Tibial artery (tissue), 4 donors: ENCODE data around the gene BMP5.

Experiments used
- DNase-seq, 2 donors: peaks; one replicate each; pipeline ENCODE4 v3.0.0-alpha.2; 2019
- H3K27ac ChIP-seq, 2 donors: fragments of 200-600 bp; sonication (generic) in 1 of 2; 1 replicate in 1 of 2; 2 replicates in 1 of 2; pipeline ENCODE4 v1.5.1; 2018 to 2019; ENCODE audit warnings: mild to moderate bottlenecking in 1 of 2
- H3K27me3 ChIP-seq, 2 donors: fragments of 200-600 bp; sonication (generic) in 1 of 2; one replicate each; pipeline versions ENCODE4 v1.5.1 to v1.6.0; 2016 to 2019
- H3K36me3 ChIP-seq, 3 donors: fragments of 200-600 bp; sonication (generic) in 2 of 3; one replicate each; pipeline ENCODE4 v1.5.1; 2016 to 2019; ENCODE audit warnings: mild to moderate bottlenecking in 2 of 3
- H3K4me1 ChIP-seq, 4 donors: fragments of 200-600 bp; sonication (generic) in 2 of 4; 1 replicate in 3 of 4; 2 replicates in 1 of 4; pipeline ENCODE4 v1.5.1; 2016 to 2019
- H3K4me3 ChIP-seq, 2 donors: fragments of 200-600 bp; sonication (generic) in 1 of 2; 1 replicate in 1 of 2; 2 replicates in 1 of 2; pipeline ENCODE4 v1.5.1; 2018 to 2019; ENCODE audit warnings: mild to moderate bottlenecking in 2 of 2
- H3K9me3 ChIP-seq, 3 donors: fragments of 200-600 bp; sonication (generic) in 1 of 3; one replicate each; pipeline ENCODE4 v1.5.1; 2016 to 2019
- intact Hi-C: fragments of 100-400 bp; cut with DNase I; formaldehyde crosslinking; loops from one replicate; pipeline ENCODE4 v1.15.0; 2023; ENCODE audit warnings: low total_unique reads
- TF ChIP-seq, protein P1 (sequence below), 2 experiments: fragments of 200-600 bp in 1 of 2; fragments of 450-650 bp in 1 of 2; IDR thresholded peaks; one replicate each; pipeline ENCODE4 v1.5.1; 2017 to 2019; ENCODE audit warnings: antibody characterized with exemption in 2 of 2, mild to moderate bottlenecking in 1 of 2, moderate library complexity in 1 of 2

The BMP5 gene

DNA sequence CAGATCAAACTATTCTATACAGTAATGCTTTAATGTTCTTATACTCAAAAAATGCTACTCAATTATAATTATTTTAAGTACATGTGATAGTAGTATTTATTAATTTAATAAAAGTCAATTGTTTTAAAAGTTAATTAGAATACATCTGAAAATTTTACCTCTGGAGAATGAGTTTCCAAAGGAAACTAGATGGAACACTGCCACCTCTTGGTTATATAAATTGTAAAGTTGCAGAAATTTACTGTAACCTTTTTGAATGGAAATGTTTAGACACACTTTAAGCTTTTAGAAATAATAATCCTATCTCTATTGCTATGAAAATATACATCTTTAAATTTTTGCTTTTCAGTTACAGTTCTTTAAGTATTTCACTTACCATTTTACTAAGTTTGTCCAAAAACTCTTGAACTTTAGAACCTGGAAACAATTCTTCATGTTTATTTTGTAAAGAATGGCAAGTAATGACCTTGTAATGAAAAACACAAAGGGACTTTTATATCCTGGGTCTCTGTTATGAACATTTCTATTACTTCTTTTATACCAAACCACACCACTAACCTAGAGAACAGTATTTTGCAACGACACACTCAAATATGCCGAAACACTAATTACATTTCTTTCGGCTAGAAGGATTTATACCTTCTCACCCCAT lies 10.9 kb upstream of the BMP5 start:
- intact Hi-C loops, result no loop called here
- DNase-seq, result no peak

DNA sequence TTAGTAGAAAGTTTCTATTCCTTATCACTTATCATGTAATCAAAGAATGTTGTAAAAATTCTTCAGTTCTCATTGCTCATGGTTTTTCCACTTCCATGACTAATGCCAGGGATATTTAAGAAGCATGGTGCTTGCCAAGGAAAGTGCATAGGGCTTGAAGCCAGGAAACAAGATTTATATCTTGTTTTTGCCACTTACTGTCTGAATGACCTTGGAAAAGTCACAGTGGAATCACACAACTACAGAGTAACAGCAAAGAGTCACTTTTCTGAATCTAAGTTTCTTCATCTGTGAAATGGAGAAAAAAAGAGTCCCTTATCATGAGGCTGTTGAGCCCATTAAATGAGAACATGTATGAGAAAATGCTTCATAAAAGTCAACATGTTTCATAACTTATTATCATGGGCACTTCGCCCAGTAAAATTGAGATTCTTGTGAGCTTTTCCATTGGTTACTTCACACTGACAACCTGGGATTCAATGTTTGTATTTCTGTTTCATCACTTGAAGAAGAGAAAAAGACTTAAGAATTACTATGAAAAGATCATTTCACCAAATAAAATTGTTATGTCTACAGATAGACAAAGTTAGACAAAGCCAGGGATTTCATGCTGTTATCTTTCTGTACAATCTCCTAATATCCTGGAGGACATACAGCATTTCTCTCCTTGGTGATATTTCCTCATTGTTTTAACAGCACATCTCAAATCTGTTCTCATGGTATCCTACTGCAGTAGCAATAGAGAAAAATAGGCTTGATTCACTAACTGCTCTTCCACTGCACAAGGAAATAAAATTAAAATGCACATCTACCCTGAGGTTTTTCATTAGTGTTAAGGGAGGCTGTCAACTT lies 7.6 kb upstream of the BMP5 start:
- Histone ChIP-seq H3K9me3 (no peaks in the 10 kb centered on the region), H3K27ac (no peak overlapping the region), H3K36me3 (no peaks in the 10 kb centered on the region), H3K27me3 (no peaks in the 10 kb centered on the region), H3K4me3 (no peak overlapping the region), H3K4me1 (peaks cover 0 to 12% (median 0%) of the 10 kb centered on the region in 4 donors)
- no peak for DNase-seq
- intact Hi-C loops, result no loop called here
- TF ChIP-seq, protein P1, sequence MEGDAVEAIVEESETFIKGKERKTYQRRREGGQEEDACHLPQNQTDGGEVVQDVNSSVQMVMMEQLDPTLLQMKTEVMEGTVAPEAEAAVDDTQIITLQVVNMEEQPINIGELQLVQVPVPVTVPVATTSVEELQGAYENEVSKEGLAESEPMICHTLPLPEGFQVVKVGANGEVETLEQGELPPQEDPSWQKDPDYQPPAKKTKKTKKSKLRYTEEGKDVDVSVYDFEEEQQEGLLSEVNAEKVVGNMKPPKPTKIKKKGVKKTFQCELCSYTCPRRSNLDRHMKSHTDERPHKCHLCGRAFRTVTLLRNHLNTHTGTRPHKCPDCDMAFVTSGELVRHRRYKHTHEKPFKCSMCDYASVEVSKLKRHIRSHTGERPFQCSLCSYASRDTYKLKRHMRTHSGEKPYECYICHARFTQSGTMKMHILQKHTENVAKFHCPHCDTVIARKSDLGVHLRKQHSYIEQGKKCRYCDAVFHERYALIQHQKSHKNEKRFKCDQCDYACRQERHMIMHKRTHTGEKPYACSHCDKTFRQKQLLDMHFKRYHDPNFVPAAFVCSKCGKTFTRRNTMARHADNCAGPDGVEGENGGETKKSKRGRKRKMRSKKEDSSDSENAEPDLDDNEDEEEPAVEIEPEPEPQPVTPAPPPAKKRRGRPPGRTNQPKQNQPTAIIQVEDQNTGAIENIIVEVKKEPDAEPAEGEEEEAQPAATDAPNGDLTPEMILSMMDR (IDR thresholded peaks at IDR 0.05), result no peak

More for the DNA sequence above, 10.9 kb upstream of the BMP5 start:
- no peaks in the 10 kb centered on the region for H3K36me3 ChIP-seq
- peaks cover 0 to 12% (median 0%) of the 10 kb centered on the region in 4 donors for H3K4me1 ChIP-seq
- TF ChIP-seq, protein P1 (IDR thresholded peaks at IDR 0.05), result no peak
- no peak overlapping the region for H3K27ac ChIP-seq
- no peaks in the 10 kb centered on the region for H3K9me3 ChIP-seq
- no peak overlapping the region for H3K4me3 ChIP-seq
- H3K27me3 ChIP-seq, result no peaks in the 10 kb centered on the region

DNA sequence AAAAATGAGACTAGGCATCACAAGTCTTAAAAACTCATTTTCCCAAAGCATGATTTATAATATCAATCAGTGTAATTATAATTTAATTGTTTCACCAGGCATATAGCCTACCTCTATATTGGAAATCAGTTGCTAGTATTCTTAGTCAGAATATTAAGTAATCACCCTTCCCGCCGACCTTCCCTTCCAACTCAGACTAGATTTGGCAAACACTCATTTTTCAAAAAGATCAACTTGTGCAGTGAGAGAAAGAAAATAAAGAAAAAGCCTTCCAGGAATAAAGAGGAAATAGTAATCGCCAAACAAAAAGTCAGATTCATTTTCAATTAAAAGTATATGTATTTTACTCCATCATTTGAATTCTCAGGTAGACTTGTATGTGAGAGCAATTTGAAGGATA lies 1.9 kb upstream of the BMP5 start:
- Histone ChIP-seq H3K27me3 (no peaks in the 10 kb centered on the region), H3K27ac (no peak overlapping the region), H3K36me3 (no peaks in the 10 kb centered on the region), H3K9me3 (no peaks in the 10 kb centered on the region), H3K4me1 (peaks cover 0 to 3% (median 0%) of the 10 kb centered on the region in 4 donors), H3K4me3 (no peak overlapping the region)
- DNase-seq, result no peak
- TF ChIP-seq, protein P1 (IDR thresholded peaks at IDR 0.05), result no peak
- intact Hi-C loops, result no loop called here

DNA sequence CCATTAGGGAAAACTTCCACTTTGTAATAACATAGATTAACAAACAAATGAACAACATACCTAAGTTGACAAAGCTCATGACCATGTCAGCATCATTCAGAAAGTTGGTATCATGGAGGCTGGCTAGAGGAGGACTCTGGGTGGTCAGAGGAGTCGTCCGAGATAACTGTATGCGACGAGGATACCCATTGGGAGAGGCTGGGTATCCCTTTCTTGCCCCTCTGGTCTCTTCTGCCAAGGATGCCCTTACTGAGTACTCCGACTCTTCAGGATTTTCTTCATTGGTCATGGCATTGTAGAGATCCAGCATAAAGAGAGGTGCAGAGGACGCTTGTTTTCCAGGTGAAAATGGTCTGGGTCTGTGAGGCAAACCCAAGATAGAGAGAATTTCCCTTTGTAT lies 1.1 kb downstream of the BMP5 start:
- no peaks in the 10 kb centered on the region for H3K9me3 ChIP-seq
- H3K4me1 ChIP-seq, result no peaks in the 10 kb centered on the region
- intact Hi-C loops, result no loop called here
- no peaks in the 10 kb centered on the region for H3K27me3 ChIP-seq
- H3K4me3 ChIP-seq, result no peak overlapping the region
- DNase-seq, result no peak
- H3K27ac ChIP-seq, result no peak overlapping the region
- TF ChIP-seq, protein P1 (IDR thresholded peaks at IDR 0.05), result no peak
- H3K36me3 ChIP-seq, result no peaks in the 10 kb centered on the region

DNA sequence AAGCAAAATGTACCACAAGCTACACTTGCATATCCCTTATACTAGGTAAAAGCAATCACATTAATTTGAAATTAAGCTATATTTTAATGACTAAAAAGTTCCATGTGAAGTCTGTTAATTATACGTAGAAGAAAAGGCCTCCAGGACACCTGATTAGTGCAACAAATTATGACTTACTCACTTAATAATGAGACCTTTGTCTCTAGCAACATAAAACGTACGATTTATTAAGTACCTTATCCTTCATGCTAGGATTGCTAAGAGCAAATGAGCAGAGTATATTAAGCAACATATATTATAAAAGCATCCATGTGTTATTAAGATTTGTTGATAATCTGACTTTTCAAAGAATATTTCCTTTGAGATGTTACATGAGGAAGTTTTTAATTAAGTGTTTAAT lies 2.5 kb downstream of the BMP5 start:
- intact Hi-C loops, result no loop called here
- H3K27me3 ChIP-seq, result no peaks in the 10 kb centered on the region
- TF ChIP-seq, protein P1 (IDR thresholded peaks at IDR 0.05), result no peak
- no peak for DNase-seq
- H3K36me3 ChIP-seq, result no peaks in the 10 kb centered on the region
- no peaks in the 10 kb centered on the region for H3K4me1 ChIP-seq
- no peak overlapping the region for H3K27ac ChIP-seq
- H3K9me3 ChIP-seq, result no peaks in the 10 kb centered on the region
- no peak overlapping the region for H3K4me3 ChIP-seq
